ENCODE measurements around the gene FAM124B. TPM values are rescaled to one million over a fixed set of nuclear protein-coding genes. Genes with fewer than 3 reads are reported as not detected.
"Not testable (repeated sequence)": the region's sequence is repeated elsewhere in the genome, so short reads cannot be mapped to it uniquely, and the experiment has no call there.

The FAM124B gene
- total RNA-seq, 1 donor from 2014 or later = 1.2 TPM

- intact Hi-C loops (cut with micrococcal nuclease) = no loop called here
- DNase-seq (no peak), ATAC-seq (no peak)
Measured at GRCh38 chr2:224417361-224417729, 15.4 kb upstream of the FAM124B start.

GRCh38 chr2:224416656-224417360 is 14.9 kb upstream of the FAM124B start:
- intact Hi-C loops (cut with micrococcal nuclease) = no loop called here
- DNase-seq (no peak), ATAC-seq (no peak)

- DNase-seq (no peak), ATAC-seq (no peak)
- intact Hi-C loops (cut with micrococcal nuclease) = no loop called here
Measured at GRCh38 chr2:224413381-224413780, 11.5 kb upstream of the FAM124B start.

GRCh38 chr2:224412141-224413015 is 10.5 kb upstream of the FAM124B start:
- no peak for ATAC-seq
- intact Hi-C loops (cut with micrococcal nuclease) = no loop called here
- DNase-seq = no peak

GRCh38 chr2:224410946-224411561 is 9.1 kb upstream of the FAM124B start:
- ATAC-seq (no peak), DNase-seq (no peak)
- intact Hi-C loops (cut with micrococcal nuclease) = no loop called here

- intact Hi-C loops (cut with micrococcal nuclease) = no loop called here
- DNase-seq = no peak
- no peak for ATAC-seq
Measured at GRCh38 chr2:224408676-224409075, 6.8 kb upstream of the FAM124B start.

GRCh38 chr2:224407241-224407701 is 5.4 kb upstream of the FAM124B start:
- intact Hi-C loops (cut with micrococcal nuclease) = no loop called here
- peak; percentile 83 for ATAC-seq
- no peak for DNase-seq

- ATAC-seq (no peak), DNase-seq (no peak)
- intact Hi-C loops (cut with micrococcal nuclease) = no loop called here
Measured at GRCh38 chr2:224405841-224406370, 4.0 kb upstream of the FAM124B start.

- no peak for DNase-seq
- ATAC-seq = no peak
- intact Hi-C loops (cut with micrococcal nuclease) = no loop called here
Measured at GRCh38 chr2:224405412-224405811, 3.5 kb upstream of the FAM124B start.

- no peak for ATAC-seq
- no peak for DNase-seq
- intact Hi-C loops (cut with micrococcal nuclease) = no loop called here
Measured at GRCh38 chr2:224404796-224405195, 2.9 kb upstream of the FAM124B start.

GRCh38 chr2:224403657-224404056 is 1.8 kb upstream of the FAM124B start:
- DNase-seq = no peak
- intact Hi-C loops (cut with micrococcal nuclease) = loop anchor here (2.0 kb wide), 1 partner anchor 27 kb away; no protein-coding TSS in a partner anchor
- ATAC-seq = no peak

- DNase-seq (no peak), ATAC-seq (peak; percentile 51)
- intact Hi-C loops (cut with micrococcal nuclease) = no loop called here
Measured at GRCh38 chr2:224400886-224401632, 848 bp downstream of the FAM124B start.

- no peak for ATAC-seq
- no peak for DNase-seq
- intact Hi-C loops (cut with micrococcal nuclease) = no loop called here
Measured at GRCh38 chr2:224400174-224400810, 1.6 kb downstream of the FAM124B start.

- intact Hi-C loops (cut with micrococcal nuclease) = no loop called here
- DNase-seq (no peak), ATAC-seq (no peak)
Measured at GRCh38 chr2:224398289-224398688, 3.6 kb downstream of the FAM124B start.

GRCh38 chr2:224397100-224397499 is 4.8 kb downstream of the FAM124B start:
- intact Hi-C loops (cut with micrococcal nuclease); DNase-seq; ATAC-seq: not testable (repeated sequence)

GRCh38 chr2:224395620-224396390 is 6.1 kb downstream of the FAM124B start:
- intact Hi-C loops (cut with micrococcal nuclease) = no loop called here
- DNase-seq = no peak
- no peak for ATAC-seq

- intact Hi-C loops (cut with micrococcal nuclease) = no loop called here
- no peak for DNase-seq
- ATAC-seq = no peak
Measured at GRCh38 chr2:224393157-224393872, 8.6 kb downstream of the FAM124B start.
